Endometrial microvascular endothelial cells (primary cell): ENCODE measurements around the gene ACOT4. TPM values are rescaled to one million over a fixed set of nuclear protein-coding genes. Genes with fewer than 3 reads are reported as not detected.
"Not testable (repeated sequence)": the region's sequence is repeated elsewhere in the genome, so short reads cannot be mapped to it uniquely, and the experiment has no call there.

Experiments
- in situ Hi-C: cut with HindIII; loops from 2 replicates; pipeline ENCODE4 v1.10.0; 2017; ENCODE audit warnings: low sequenced_read_pairs, low pct_unique_long_range_greater_than_20kb; ENCODE audit errors: inconsistent ontology term
- total RNA-seq: library from RNA; depleted of rRNA; stranded (reverse); fragments of >200 nt; gene quantifications from one replicate; pipeline ENCODE4 v1.2.3, GENCODE V29; 2015; ENCODE audit errors: inconsistent ontology term

ACOT4 gene
- total RNA-seq, 1 donor from 2014 or later = 0.65 TPM

DNA sequence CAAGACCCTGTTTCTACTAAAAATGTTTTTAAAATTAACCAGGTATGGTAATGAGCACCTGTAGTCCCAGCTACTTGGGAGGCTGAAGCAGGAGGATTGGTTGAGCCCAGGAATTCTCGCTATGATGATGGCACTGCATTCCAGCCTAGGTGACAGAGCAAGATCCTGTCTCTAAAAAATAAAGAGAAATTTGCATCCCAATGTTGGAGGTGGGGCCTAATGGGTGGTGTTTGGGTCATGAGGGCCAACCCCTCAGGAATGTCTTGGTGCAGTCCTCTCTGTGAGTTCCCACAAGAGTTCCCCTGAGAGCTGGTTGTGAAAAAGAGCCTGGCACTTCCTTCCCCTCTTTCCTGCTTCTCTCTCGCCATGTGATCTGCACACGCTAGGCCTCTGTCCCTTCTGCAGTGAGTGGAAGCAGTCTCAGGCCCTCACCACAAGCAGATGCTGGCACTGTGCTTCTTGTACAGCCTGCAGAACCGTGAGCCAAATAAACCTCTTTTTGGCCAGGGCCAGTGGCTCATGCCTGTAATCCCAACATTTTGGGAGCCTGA is 31.9 kb downstream of the ACOT4 start:
- in situ Hi-C loops = no loop called here

DNA sequence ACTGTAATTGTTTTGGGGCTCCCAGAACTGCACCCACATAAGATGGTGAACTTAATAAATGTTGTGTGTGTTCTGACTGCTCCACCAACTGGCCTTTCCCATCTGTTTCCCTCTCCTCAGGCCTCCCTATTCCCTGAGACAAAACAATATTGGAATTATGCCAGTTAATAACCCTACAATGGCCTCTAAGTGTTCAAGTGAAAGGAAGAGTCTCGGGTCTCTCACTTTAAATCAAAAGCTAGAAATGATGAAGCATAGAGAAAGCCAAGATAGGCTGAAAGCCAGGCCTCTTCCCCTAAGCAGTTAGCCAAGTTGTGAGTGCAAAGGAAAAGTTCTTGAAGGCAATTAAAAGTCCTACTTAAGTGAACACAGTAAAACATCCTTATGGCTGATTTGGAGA is 34.0 kb downstream of the ACOT4 start:
- in situ Hi-C loops = no loop called here

DNA sequence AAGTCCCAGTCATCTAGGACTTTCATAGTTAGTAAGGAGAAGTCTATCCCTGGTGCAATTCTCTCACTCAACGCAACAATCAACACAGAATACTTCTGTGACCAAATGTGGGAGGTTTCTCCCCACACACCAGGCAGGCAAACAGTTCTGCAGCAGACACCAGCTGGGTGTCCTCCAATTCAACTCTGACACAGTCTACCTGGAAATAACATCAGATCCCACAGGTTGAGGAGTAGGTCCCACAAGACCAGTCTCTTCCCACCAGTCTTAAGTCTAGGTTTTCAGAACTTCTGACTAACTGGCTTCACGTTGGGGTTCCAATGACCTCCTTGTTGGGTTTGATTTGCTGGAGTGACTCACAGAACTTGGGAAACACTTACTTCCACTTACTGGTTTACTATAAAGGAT is 35.5 kb downstream of the ACOT4 start:
- in situ Hi-C loops = no loop called here

DNA sequence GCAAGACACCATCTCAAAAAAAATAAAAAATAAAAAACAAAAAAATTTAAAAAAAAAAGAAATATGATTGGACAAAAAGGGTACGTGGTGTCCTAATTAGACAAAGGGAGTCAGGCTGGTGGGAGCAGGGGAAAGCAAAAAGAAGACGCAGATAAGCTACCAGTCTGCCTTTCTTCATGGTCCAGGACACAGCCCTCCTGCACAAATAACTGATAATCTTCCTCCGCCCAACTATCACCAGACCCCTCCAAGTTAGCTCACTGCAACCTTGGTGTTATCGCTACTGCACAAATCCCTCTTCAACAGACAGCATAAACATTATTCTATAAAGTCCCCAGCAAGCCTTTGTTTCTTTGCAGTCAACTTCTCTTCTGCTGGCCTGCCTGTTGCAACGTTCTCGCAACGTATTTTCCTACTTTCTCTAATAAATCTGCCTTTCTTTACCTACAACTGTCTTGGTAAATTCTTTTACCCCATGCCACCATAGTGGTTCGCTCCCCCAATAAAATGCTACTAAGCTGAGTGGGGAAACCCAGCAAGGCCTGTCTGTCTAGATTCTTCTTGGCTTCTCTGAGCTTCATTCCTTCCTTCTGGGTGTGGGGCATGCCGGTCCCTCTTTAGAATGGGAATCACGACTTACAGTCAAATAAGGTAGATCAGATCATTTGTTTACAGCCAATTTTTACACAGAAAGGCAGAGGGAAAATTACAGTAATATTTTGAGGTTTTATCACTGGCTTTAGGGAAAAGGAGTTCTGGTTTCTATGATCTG is 38.5 kb downstream of the ACOT4 start:
- in situ Hi-C loops = no loop called here

DNA sequence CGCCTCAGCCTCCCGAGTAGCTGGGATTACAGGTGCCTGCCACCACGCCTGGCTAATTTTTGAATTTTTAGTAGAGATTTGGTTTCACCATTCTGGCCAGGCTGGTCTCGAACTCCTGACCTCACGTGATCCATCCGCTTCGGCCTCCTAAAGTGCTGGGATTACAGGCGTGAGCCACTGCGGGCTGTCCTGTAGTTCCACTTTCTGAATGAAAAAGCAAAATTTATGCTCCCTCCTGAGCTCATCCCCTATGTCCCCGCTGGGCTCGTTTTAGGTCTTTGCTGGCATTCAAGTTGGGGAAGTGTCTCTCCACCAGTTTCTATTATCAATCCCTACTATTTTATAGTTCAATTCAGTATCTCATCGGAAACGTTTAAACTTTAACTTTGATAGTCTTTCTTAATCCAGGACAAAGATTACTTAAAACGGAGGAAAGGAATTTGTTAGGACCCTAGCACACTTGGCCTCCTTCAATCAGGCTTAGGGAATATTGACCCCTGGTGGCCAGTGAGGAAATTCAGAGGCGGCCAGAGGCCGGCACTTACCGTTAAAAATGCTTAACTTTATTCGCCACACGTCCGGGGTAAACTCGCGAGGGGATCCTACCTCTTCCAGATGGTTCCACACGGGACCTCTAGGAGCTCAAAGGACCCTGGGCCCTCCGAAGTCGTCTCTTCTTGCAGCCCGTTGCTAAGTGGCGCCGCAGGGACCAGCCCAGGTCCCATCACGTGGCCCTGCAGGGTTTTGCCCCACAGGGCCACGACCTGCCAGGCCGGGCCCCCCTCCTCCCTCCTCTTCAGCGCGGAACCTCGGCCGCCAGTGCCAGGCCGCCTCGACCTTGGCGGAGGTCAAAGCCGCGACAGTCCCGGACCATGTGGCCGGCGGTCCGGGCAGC is 41.7 kb downstream of the ACOT4 start:
- in situ Hi-C loops = no loop called here

DNA sequence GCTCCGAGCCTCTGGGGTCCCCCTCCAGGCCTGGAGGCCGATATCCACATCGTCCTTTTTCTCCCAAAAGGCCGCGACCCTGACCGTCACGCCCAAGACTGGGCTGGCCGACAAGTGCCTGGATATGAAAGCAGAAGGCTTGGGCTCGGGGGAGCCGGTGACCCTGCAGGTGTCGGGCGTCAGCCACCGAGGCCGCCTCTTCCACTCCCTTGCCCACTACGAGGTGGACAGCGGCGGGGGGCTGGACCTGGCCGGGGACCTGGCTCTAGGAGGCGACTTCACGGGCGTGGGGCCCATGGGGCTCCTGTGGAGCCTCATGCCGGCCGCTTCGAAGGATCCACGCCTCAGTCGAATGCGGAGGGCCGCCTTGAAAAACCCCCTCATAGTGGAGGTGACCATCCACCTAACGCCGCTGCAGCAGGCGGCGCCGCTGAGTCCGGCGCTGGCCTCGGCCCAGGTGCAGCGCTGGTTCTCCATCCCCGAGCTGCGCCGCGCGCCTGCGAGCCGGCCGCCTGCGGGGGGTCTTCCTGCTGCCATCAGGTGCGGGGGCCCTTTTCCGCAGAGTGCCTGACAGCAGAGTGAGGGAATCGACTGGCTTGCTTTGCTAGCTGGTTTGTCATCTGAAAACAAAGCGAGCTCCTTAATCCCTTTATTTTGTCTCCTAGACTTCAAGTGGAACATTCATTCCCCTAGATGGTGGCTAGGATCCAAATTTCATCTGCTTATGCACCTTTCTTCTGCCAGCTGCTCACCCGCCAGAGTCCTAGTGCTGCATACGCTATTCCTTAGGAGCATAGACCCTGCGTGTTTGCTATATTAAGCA is 42.5 kb downstream of the ACOT4 start:
- in situ Hi-C loops = no loop called here

DNA sequence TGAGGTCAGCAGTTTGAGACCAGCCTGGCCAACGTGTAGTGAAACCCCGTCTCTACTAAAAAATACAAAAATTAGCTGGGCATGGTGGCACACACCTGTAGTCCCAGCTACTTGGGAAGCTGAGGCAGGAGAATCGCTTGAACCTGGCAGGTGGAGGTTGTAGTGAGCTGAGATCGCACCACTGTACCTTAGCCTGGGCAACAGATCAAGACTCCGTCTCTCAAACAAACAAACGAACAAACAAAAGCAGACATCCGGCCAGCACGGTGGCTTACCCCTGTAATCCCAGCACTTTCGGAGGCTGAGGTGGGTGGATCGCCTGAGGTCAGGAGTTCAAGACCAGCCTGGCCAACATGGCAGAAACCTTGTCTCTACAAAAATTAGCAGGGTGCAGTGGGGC is 44.7 kb downstream of the ACOT4 start:
- in situ Hi-C loops = not testable (repeated sequence)

DNA sequence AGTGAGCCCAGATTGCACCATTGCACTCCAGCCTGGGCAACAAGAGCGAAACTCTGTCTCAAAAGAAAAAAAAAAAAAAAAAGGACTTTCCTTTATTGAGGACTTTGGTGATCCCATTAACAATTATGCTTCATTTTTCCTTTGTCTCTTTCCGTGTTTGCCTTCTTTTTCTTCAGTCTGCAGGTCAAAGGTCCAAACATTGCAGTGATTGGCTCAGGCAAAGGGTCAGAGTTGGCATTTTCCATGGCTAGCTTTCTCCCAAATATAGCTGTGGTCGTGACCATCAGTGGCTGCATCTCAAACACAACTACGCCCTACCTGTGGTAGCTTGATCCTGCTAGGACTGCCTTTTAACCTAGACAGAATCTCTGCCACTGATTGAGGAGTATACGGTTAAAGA is 46.2 kb downstream of the ACOT4 start:
- in situ Hi-C loops = no loop called here

DNA sequence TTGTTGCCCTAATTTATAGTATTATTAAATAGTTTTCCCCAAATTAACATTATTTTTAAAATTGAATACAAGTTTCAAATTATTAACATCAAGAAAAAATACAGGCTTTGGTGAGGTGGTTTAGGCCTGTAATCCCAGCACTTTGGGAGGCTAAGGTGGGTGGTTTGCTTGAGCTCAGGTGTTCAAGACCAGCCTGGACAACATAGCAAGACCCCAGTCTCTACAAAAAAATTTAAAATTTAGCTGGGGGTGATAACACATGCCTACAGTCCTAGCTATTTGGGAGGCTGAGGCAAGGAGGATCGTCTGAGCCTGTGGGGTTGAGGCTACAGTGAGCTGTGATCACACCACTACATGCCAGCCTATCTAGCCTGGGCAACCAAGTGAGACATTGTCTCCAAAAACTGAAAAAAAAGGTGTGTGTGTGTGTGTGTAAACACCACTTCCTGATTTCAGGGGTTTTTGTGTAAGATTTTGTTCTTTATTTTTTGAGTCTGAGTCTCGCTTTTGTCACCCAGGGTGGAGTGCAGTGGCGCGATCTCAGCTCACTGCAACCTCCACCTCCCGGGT is 49.2 kb downstream of the ACOT4 start:
- in situ Hi-C loops = no loop called here

DNA sequence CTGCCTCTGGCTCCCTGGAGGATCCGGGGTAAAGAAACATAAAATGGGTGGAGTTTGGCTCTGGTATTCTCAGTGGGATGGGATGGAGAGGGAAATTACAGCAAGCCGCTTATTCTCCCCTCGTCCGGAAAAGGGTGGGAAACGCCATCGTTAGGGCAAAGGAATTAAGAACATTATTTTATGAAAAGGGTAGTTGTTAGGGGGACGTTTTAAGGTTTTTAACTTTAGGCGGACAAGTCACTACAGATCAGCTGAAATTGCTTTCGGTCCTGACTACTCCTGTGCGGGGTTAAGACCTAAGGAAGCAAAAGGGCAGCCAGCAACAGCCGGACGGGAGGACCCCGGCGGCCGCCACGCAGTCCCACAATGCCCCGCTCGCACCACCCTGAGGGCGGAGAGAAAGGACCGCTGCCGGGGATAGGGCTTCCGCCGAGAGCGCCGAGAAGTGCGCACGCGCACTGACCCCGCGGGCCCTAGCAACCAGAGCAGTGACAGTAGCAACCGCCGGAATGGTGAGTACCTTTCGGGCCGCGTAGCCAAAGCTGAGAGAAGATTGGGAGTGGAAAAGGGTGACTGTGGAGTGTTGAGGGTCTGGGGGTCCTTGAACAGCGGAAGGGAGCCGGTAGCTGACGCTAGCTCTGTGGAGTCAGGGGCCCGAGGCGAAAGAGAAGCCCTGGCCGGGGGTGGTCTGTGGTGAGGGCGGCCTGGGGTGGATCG is 53.0 kb downstream of the ACOT4 start, which contains the start of gene DNAL1:
TSS of gene DNAL1 (plus strand) at position 456 of the 717 bp plus-strand sequence. CDS start at position 510, 54 bp downstream.
- in situ Hi-C loops = no loop called here

DNA sequence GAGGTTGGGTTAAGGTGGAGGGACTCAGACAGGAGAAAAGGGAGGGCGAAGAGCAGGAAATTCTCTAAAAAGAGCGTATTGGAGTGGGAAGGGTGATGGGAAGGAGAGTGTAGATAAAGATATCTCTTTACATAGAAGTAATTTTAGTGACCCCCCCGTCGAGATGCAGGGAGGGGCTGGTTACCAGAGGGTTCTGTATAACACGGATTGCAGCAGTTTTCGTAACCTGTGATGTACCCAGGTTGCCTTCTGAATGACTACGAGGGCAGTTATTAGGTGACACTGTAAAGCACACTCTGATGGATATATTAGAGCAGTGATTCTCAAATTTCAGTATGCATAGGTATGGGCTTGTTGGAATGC is 53.6 kb downstream of the ACOT4 start:
- in situ Hi-C loops = no loop called here

Other genes with a start within 250 kb of the ACOT4 start
- 43.5 TPM for gene NUMB, start 133.3 kb upstream of the ACOT4 start, total RNA-seq
- 23.0 TPM for gene RIOX1, start 100.9 kb upstream of the ACOT4 start, total RNA-seq
- gene ACOT1, start 54.7 kb upstream of the ACOT4 start, total RNA-seq = 2.1 TPM
- not detected for gene HEATR4, start 32.9 kb upstream of the ACOT4 start, total RNA-seq
- 37.8 TPM for gene ACOT2, start 22.7 kb upstream of the ACOT4 start, total RNA-seq
- not detected for gene ACOT6, start 20.6 kb downstream of the ACOT4 start, total RNA-seq
- gene DNAL1, start 53.1 kb downstream of the ACOT4 start, total RNA-seq = 3.4 TPM
- 32.1 TPM for gene PNMA1, start 122.5 kb downstream of the ACOT4 start, total RNA-seq